GM23338 (cell line): Measurements from ENCODE around the gene PID1. TPM values are rescaled to one million over a fixed set of nuclear protein-coding genes. Genes with fewer than 3 reads are reported as not detected.

Experiments used
- ATAC-seq: fragments of 200-7000 bp; cut with Tn5 transposase; 3 replicates; pipeline ENCODE4 v1.9.1; 2020
- DNase-seq: peaks from one replicate; pipeline ENCODE4 v3.0.0-alpha.2; 2015; ENCODE audit warnings: low spot score
- H2AFZ ChIP-seq: fragments of 200-600 bp; sonication (generic); 2 replicates; pipeline ENCODE4 v1.8.0; 2016; ENCODE audit warnings: antibody characterized with exemption, mild to moderate bottlenecking, moderate library complexity
- H3F3A ChIP-seq: fragments of 200-600 bp; sonication (generic); replicated peaks from 2 replicates; pipeline ENCODE4 v1.8.0; 2017; ENCODE audit warnings: antibody characterized with exemption, mixed run types, low read depth
- H3K27ac ChIP-seq: fragments of 200-600 bp; sonication (generic); 2 replicates; pipeline ENCODE4 v1.6.1; 2016; ENCODE audit warnings: low read depth
- H3K27me3 ChIP-seq: fragments of 200-600 bp; sonication (generic); 2 replicates; pipeline ENCODE4 v1.8.0; 2016; ENCODE audit warnings: mild to moderate bottlenecking, mixed run types, moderate library complexity; ENCODE audit not compliant: insufficient read depth
- H3K36me3 ChIP-seq: fragments of 200-600 bp; sonication (generic); 2 replicates; pipeline ENCODE4 v1.8.0; 2016; ENCODE audit warnings: mild to moderate bottlenecking; ENCODE audit not compliant: insufficient read depth
- H3K4me1 ChIP-seq: fragments of 200-600 bp; sonication (generic); 2 replicates; pipeline ENCODE4 v1.8.0; 2016; ENCODE audit warnings: mild to moderate bottlenecking, moderate library complexity; ENCODE audit not compliant: insufficient read depth
- H3K4me2 ChIP-seq: fragments of 200-600 bp; sonication (generic); 2 replicates; pipeline ENCODE4 v1.7.1; 2017; ENCODE audit warnings: mixed run types
- H3K4me3 ChIP-seq: fragments of 200-600 bp; sonication (generic); 2 replicates; pipeline ENCODE4 v1.6.1; 2016; ENCODE audit warnings: mixed run types
- H3K79me2 ChIP-seq: fragments of 200-600 bp; sonication (generic); replicated peaks from 2 replicates; pipeline ENCODE4 v1.8.0; 2017; ENCODE audit warnings: mild to moderate bottlenecking; ENCODE audit not compliant: insufficient read depth
- H3K9me2 ChIP-seq: fragments of 200-600 bp; sonication (generic); 2 replicates; pipeline ENCODE4 v1.8.0; 2017; ENCODE audit not compliant: insufficient read depth
- H4K20me1 ChIP-seq: fragments of 200-600 bp; sonication (generic); replicated peaks from 2 replicates; pipeline ENCODE4 v1.8.0; 2017; ENCODE audit warnings: mild to moderate bottlenecking; ENCODE audit not compliant: insufficient read depth
- H3K27ac Mint-ChIP-seq: 2 replicates; pipeline ENCODE4 v1.8.0; 2020; ENCODE audit warnings: inconsistent platforms, mild to moderate bottlenecking, moderate library complexity, mixed read lengths
- H3K27me3 Mint-ChIP-seq: 3 replicates; pipeline ENCODE4 v1.8.0; 2022; ENCODE audit warnings: low read depth, mild to moderate bottlenecking, moderate library complexity, mixed read lengths, inconsistent platforms; ENCODE audit not compliant: insufficient read depth, poor library complexity
- H3K36me3 Mint-ChIP-seq: 3 replicates; pipeline ENCODE4 v1.8.0; 2021; ENCODE audit warnings: low read depth, mild to moderate bottlenecking, inconsistent platforms, moderate library complexity, mixed read lengths
- H3K4me1 Mint-ChIP-seq: 3 replicates; pipeline ENCODE4 v1.8.0; 2020; ENCODE audit warnings: mild to moderate bottlenecking, inconsistent platforms, mixed read lengths
- H3K4me3 Mint-ChIP-seq: 3 replicates; pipeline ENCODE4 v1.8.0; 2021; ENCODE audit warnings: moderate library complexity, mild to moderate bottlenecking, inconsistent platforms, mixed read lengths
- H3K9me3 Mint-ChIP-seq: 3 replicates; pipeline ENCODE4 v1.8.0; 2020; ENCODE audit warnings: moderate library complexity, mild to moderate bottlenecking, inconsistent platforms, mixed read lengths
- CREB1 ChIP-seq: fragments of 250-450 bp; sonication (Bioruptor Pico); IDR thresholded peaks from 2 replicates; pipeline ENCODE4 v1.5.0; 2020; ENCODE audit warnings: low read depth, mild to moderate bottlenecking, moderate library complexity
- ETS1 ChIP-seq: IDR thresholded peaks from 2 replicates; pipeline ENCODE4 v1.6.1; 2016; ENCODE audit warnings: antibody characterized with exemption
- EZH2 ChIP-seq: fragments of 200-600 bp; sonication (generic); IDR thresholded peaks from one replicate; pipeline ENCODE4 v1.8.0; 2017; ENCODE audit warnings: antibody characterized with exemption, mild to moderate bottlenecking, low read depth; ENCODE audit not compliant: unreplicated experiment
- EZH2phosphoT487 ChIP-seq: fragments of 200-600 bp; sonication (generic); IDR thresholded peaks from one replicate; pipeline ENCODE4 v1.8.1; 2018; ENCODE audit warnings: antibody characterized with exemption; ENCODE audit not compliant: unreplicated experiment
- JUNB ChIP-seq: IDR thresholded peaks from one replicate; pipeline ENCODE4 v1.6.1; 2016; ENCODE audit warnings: antibody characterized with exemption; ENCODE audit not compliant: unreplicated experiment
- NANOG ChIP-seq: IDR thresholded peaks from 2 replicates; pipeline ENCODE4 v1.6.1; 2016; ENCODE audit warnings: antibody characterized with exemption, borderline replicate concordance
- POLR2AphosphoS5 ChIP-seq: IDR thresholded peaks from 2 replicates; pipeline ENCODE4 v1.6.1; 2016; ENCODE audit warnings: antibody characterized with exemption, low read depth
- ZNF114 ChIP-seq: fragments of 250-450 bp; sonication (Bioruptor Pico); IDR thresholded peaks from 2 replicates; pipeline ENCODE4 v1.5.0; 2020; ENCODE audit warnings: mild to moderate bottlenecking, moderate library complexity
- ZNF331 ChIP-seq: fragments of 250-450 bp; sonication (Bioruptor Pico); IDR thresholded peaks from 2 replicates; pipeline ENCODE4 v1.5.0; 2020; ENCODE audit warnings: low read depth, mild to moderate bottlenecking, moderate library complexity
- polyA plus RNA-seq: library from polyadenylated mRNA; unstranded; fragments of >200 nt; fragmentation: Nextera tagmentation; extraction: Ambion mirVana; gene quantifications from 2 replicates; pipeline ENCODE4 v1.2.1, GENCODE V29; 2016
- total RNA-seq: library from RNA; depleted of rRNA; stranded (reverse); fragments of >200 nt; shearing (Covaris generic); gene quantifications from 2 replicates; pipeline ENCODE4 v1.2.3, GENCODE V29; 2014
- TF ChIP-seq, protein P1 (sequence below), 2 experiments: fragments of 200-600 bp in 1 of 2; sonication (generic) in 1 of 2; conservative IDR thresholded peaks; 2 replicates each; pipeline versions ENCODE4 v1.5.1 to v1.6.1; 2016 to 2017; ENCODE audit warnings: antibody characterized with exemption in 2 of 2, low read depth in 2 of 2, mild to moderate bottlenecking in 2 of 2, moderate library complexity in 1 of 2
- TF ChIP-seq, protein P2 (sequence below): fragments of 250-450 bp; sonication (Bioruptor Pico); IDR thresholded peaks from 2 replicates; pipeline ENCODE4 v1.5.0; 2020; ENCODE audit warnings: mild to moderate bottlenecking, moderate library complexity
- TF ChIP-seq, protein P3 (sequence below): IDR thresholded peaks from one replicate; pipeline ENCODE4 v1.6.1; 2018; ENCODE audit warnings: antibody characterized with exemption; ENCODE audit not compliant: unreplicated experiment

PID1 gene
- total and polyA plus RNA-seq, 2 experiments from 2014 or later, result 1.7 to 2.4 TPM

- TF ChIP-seq, protein P1, sequence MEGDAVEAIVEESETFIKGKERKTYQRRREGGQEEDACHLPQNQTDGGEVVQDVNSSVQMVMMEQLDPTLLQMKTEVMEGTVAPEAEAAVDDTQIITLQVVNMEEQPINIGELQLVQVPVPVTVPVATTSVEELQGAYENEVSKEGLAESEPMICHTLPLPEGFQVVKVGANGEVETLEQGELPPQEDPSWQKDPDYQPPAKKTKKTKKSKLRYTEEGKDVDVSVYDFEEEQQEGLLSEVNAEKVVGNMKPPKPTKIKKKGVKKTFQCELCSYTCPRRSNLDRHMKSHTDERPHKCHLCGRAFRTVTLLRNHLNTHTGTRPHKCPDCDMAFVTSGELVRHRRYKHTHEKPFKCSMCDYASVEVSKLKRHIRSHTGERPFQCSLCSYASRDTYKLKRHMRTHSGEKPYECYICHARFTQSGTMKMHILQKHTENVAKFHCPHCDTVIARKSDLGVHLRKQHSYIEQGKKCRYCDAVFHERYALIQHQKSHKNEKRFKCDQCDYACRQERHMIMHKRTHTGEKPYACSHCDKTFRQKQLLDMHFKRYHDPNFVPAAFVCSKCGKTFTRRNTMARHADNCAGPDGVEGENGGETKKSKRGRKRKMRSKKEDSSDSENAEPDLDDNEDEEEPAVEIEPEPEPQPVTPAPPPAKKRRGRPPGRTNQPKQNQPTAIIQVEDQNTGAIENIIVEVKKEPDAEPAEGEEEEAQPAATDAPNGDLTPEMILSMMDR (conservative IDR thresholded peaks at IDR 0.05; ENCODE audit: low read depth in 2 of 2), result no peak
- TF ChIP-seq, protein P2, sequence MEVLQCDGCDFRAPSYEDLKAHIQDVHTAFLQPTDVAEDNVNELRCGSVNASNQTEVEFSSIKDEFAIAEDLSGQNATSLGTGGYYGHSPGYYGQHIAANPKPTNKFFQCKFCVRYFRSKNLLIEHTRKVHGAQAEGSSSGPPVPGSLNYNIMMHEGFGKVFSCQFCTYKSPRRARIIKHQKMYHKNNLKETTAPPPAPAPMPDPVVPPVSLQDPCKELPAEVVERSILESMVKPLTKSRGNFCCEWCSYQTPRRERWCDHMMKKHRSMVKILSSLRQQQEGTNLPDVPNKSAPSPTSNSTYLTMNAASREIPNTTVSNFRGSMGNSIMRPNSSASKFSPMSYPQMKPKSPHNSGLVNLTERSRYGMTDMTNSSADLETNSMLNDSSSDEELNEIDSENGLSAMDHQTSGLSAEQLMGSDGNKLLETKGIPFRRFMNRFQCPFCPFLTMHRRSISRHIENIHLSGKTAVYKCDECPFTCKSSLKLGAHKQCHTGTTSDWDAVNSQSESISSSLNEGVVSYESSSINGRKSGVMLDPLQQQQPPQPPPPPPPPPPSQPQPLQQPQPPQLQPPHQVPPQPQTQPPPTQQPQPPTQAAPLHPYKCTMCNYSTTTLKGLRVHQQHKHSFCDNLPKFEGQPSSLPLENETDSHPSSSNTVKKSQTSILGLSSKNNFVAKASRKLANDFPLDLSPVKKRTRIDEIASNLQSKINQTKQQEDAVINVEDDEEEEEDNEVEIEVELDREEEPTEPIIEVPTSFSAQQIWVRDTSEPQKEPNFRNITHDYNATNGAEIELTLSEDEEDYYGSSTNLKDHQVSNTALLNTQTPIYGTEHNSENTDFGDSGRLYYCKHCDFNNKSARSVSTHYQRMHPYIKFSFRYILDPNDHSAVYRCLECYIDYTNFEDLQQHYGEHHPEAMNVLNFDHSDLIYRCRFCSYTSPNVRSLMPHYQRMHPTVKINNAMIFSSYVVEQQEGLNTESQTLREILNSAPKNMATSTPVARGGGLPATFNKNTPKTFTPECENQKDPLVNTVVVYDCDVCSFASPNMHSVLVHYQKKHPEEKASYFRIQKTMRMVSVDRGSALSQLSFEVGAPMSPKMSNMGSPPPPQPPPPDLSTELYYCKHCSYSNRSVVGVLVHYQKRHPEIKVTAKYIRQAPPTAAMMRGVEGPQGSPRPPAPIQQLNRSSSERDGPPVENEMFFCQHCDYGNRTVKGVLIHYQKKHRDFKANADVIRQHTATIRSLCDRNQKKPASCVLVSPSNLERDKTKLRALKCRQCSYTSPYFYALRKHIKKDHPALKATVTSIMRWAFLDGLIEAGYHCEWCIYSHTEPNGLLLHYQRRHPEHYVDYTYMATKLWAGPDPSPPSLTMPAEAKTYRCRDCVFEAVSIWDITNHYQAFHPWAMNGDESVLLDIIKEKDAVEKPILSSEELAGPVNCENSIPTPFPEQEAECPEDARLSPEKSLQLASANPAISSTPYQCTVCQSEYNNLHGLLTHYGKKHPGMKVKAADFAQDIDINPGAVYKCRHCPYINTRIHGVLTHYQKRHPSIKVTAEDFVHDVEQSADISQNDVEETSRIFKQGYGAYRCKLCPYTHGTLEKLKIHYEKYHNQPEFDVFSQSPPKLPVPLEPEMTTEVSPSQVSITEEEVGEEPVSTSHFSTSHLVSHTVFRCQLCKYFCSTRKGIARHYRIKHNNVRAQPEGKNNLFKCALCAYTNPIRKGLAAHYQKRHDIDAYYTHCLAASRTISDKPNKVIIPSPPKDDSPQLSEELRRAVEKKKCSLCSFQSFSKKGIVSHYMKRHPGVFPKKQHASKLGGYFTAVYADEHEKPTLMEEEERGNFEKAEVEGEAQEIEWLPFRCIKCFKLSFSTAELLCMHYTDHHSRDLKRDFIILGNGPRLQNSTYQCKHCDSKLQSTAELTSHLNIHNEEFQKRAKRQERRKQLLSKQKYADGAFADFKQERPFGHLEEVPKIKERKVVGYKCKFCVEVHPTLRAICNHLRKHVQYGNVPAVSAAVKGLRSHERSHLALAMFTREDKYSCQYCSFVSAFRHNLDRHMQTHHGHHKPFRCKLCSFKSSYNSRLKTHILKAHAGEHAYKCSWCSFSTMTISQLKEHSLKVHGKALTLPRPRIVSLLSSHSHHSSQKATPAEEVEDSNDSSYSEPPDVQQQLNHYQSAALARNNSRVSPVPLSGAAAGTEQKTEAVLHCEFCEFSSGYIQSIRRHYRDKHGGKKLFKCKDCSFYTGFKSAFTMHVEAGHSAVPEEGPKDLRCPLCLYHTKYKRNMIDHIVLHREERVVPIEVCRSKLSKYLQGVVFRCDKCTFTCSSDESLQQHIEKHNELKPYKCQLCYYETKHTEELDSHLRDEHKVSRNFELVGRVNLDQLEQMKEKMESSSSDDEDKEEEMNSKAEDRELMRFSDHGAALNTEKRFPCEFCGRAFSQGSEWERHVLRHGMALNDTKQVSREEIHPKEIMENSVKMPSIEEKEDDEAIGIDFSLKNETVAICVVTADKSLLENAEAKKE (CRISPR knock-in tag), result no peak
- TF ChIP-seq POLR2AphosphoS5 (no peak), ZNF114 (CRISPR knock-in tag) (no peak)
These were observed 237.3 kb downstream of the PID1 start (continued) for GRCh38 chr2:229033816-229034215.

- H3F3A ChIP-seq, result no peaks in the 10 kb centered on the region
- no peaks in the 10 kb centered on the region for H3K27me3 ChIP-seq
- H3K9me3 Mint-ChIP-seq, result no peaks in the 10 kb centered on the region
- no peaks in the 10 kb centered on the region for H3K9me2 ChIP-seq
- DNase-seq (no peak), ATAC-seq (no peak)
- H3K36me3 ChIP-seq, result no peaks in the 10 kb centered on the region
- H2AFZ ChIP-seq, result no peak overlapping the region
- no peak overlapping the region for H3K4me3 ChIP-seq
- peaks cover 3% of the 10 kb centered on the region for H3K27me3 Mint-ChIP-seq
- H3K4me3 Mint-ChIP-seq, result no peak overlapping the region
- H3K27ac Mint-ChIP-seq, result no peak overlapping the region
- no peaks in the 10 kb centered on the region for H3K4me1 Mint-ChIP-seq
- H3K4me2 ChIP-seq, result no peak overlapping the region
- H3K79me2 ChIP-seq, result no peaks in the 10 kb centered on the region
- H4K20me1 ChIP-seq, result no peaks in the 10 kb centered on the region
- no peak overlapping the region for H3K27ac ChIP-seq
- H3K4me1 ChIP-seq, result no peaks in the 10 kb centered on the region
- no peaks in the 10 kb centered on the region for H3K36me3 Mint-ChIP-seq
- TF ChIP-seq ZNF331 (CRISPR knock-in tag) (no peak), CREB1 (CRISPR knock-in tag) (no peak), EZH2phosphoT487 (no peak), ETS1 (no peak), NANOG (no peak), EZH2 (no peak), JUNB (no peak), POLR2AphosphoS5 (no peak)
- TF ChIP-seq, protein P3, sequence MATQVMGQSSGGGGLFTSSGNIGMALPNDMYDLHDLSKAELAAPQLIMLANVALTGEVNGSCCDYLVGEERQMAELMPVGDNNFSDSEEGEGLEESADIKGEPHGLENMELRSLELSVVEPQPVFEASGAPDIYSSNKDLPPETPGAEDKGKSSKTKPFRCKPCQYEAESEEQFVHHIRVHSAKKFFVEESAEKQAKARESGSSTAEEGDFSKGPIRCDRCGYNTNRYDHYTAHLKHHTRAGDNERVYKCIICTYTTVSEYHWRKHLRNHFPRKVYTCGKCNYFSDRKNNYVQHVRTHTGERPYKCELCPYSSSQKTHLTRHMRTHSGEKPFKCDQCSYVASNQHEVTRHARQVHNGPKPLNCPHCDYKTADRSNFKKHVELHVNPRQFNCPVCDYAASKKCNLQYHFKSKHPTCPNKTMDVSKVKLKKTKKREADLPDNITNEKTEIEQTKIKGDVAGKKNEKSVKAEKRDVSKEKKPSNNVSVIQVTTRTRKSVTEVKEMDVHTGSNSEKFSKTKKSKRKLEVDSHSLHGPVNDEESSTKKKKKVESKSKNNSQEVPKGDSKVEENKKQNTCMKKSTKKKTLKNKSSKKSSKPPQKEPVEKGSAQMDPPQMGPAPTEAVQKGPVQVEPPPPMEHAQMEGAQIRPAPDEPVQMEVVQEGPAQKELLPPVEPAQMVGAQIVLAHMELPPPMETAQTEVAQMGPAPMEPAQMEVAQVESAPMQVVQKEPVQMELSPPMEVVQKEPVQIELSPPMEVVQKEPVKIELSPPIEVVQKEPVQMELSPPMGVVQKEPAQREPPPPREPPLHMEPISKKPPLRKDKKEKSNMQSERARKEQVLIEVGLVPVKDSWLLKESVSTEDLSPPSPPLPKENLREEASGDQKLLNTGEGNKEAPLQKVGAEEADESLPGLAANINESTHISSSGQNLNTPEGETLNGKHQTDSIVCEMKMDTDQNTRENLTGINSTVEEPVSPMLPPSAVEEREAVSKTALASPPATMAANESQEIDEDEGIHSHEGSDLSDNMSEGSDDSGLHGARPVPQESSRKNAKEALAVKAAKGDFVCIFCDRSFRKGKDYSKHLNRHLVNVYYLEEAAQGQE, result no peak
These were observed 238.4 kb downstream of the PID1 start for GRCh38 chr2:229032608-229033234.
